K562 (cell line): Measurements from ENCODE around the gene CAMK1D. TPM values are rescaled to one million over a fixed set of nuclear protein-coding genes. Genes with fewer than 3 reads are reported as not detected.

Experiments used
- ATAC-seq: fragments of 200-7000 bp; cut with Tn5 transposase; 3 replicates; pipeline ENCODE4 v1.9.1; 2020; ENCODE audit warnings: moderate library complexity
- BruUV-seq: library from RNA; stranded (reverse); fragments of 400-500 nt; replicated peaks from 2 replicates; lab custom pipeline; 2021; lab: Mats Ljungman, UMichigan
- CTCF ChIA-PET: fragments of 300-600 bp; formaldehyde crosslinking; extraction: SDS; loops from one replicate; lab custom pipeline; 2021; ENCODE audit warnings: low intra/inter-chr PET ratio; lab: Yijun Ruan, JAX
- POLR2A ChIA-PET: fragments of 300-600, 350-650 bp; sonication (Branson Sonifier 250); formaldehyde crosslinking; extraction: SDS; loops from one replicate; lab custom pipeline; 2021; ENCODE audit warnings: antibody characterized with exemption, inconsistent platforms; lab: Yijun Ruan, JAX
- DNase-seq, 4 experiments: peaks; one replicate each; pipeline versions ENCODE4 v3.0.0 to v3.0.0-alpha.2; 2011 to 2018; ENCODE audit warnings: low spot score in 3 of 4, mixed read lengths in 3 of 4; ENCODE audit errors: extremely low read depth in 1 of 4
- FAIRE-seq: peaks from 2 replicates; lab custom pipeline; 2011; peaks lifted over from hg19 to GRCh38; lab: Jason Lieb, UNC
- H2AFZ ChIP-seq: 2 replicates; pipeline ENCODE4 v1.6.0; 2011; ENCODE audit warnings: low read depth, low read length, control low read depth, inconsistent platforms
- H3K27ac ChIP-seq: fragments of 200-600 bp; 3 replicates; pipeline ENCODE4 v1.8.0; 2011; ENCODE audit warnings: low read depth, mild to moderate bottlenecking, control low read depth, inconsistent platforms, low read length, moderate library complexity, mixed read lengths; ENCODE audit errors: extremely low read depth
- H3K27me3 ChIP-seq, 2 experiments: fragments of 300-600 bp in 1 of 2; 2 replicates in 1 of 2; 3 replicates in 1 of 2; pipeline versions ENCODE4 v1.6.0 to v1.8.0; 2011; ENCODE audit warnings: inconsistent platforms in 2 of 2, low read length in 2 of 2, mild to moderate bottlenecking in 1 of 2, mixed read lengths in 1 of 2, moderate library complexity in 1 of 2; ENCODE audit not compliant: control insufficient read depth in 2 of 2, insufficient read depth in 2 of 2
- H3K36me3 ChIP-seq: fragments of 300-600 bp; 3 replicates; pipeline ENCODE4 v1.8.0; 2011; ENCODE audit warnings: mild to moderate bottlenecking, low read length, inconsistent platforms; ENCODE audit not compliant: control insufficient read depth, insufficient read depth
- H3K4me1 ChIP-seq, 2 experiments: fragments of 200-600 bp in 1 of 2; replicated peaks in 1 of 2; 2 replicates in 1 of 2; 3 replicates in 1 of 2; pipeline versions ENCODE4 v1.5.1 to v1.8.0; 2011; ENCODE audit warnings: inconsistent platforms in 2 of 2, low read length in 2 of 2, mild to moderate bottlenecking in 1 of 2, mixed read lengths in 1 of 2, moderate library complexity in 1 of 2; ENCODE audit not compliant: control insufficient read depth in 2 of 2, insufficient read depth in 2 of 2
- H3K4me2 ChIP-seq: 2 replicates; pipeline ENCODE4 v1.6.1; 2011; ENCODE audit warnings: low read length, control low read depth, inconsistent platforms, mixed read lengths; ENCODE audit not compliant: insufficient read depth
- H3K4me3 ChIP-seq: fragments of 200-600 bp; sonication (generic), shearing (Covaris generic); 2 replicates; pipeline ENCODE4 v1.5.1; 2016; ENCODE audit warnings: control low read depth, inconsistent platforms
- H3K79me2 ChIP-seq: fragments of 200-600 bp; 3 replicates; pipeline ENCODE4 v1.8.0; 2011; ENCODE audit warnings: low read length, inconsistent platforms; ENCODE audit not compliant: control insufficient read depth, insufficient read depth
- H3K9ac ChIP-seq, 2 experiments: 2 replicates each; pipeline versions ENCODE4 v1.6.0 to v1.6.1; 2011; ENCODE audit warnings: low read depth in 2 of 2, low read length in 2 of 2, control low read depth in 1 of 2, inconsistent platforms in 1 of 2, mild to moderate bottlenecking in 1 of 2, mixed read lengths in 1 of 2; ENCODE audit not compliant: insufficient read depth in 1 of 2
- H3K9me1 ChIP-seq: one replicate; pipeline ENCODE4 v1.6.0; 2011; ENCODE audit warnings: inconsistent platforms, mild to moderate bottlenecking, low read length, moderate library complexity; ENCODE audit not compliant: control insufficient read depth, insufficient read depth
- H3K9me3 ChIP-seq: replicated peaks from 2 replicates; pipeline ENCODE4 v1.5.1; 2011; ENCODE audit warnings: low read depth, low read length, inconsistent platforms; ENCODE audit not compliant: control insufficient read depth, insufficient read depth
- H4K20me1 ChIP-seq: replicated peaks from 2 replicates; pipeline ENCODE4 v1.6.1; 2011; ENCODE audit warnings: low read length, inconsistent platforms, mixed read lengths; ENCODE audit not compliant: control insufficient read depth, insufficient read depth
- CSDE1 ChIP-seq, 2 experiments: fragments of 450-650 bp; IDR thresholded peaks; 2 replicates each; pipeline ENCODE4 v1.6.1; 2016; ENCODE audit warnings: mild to moderate bottlenecking in 1 of 2
- ETV1 ChIP-seq: fragments of 450-650 bp; conservative IDR thresholded peaks from 2 replicates; pipeline ENCODE4 v1.6.1; 2016; ENCODE audit warnings: missing genetic modification characterization, control low read depth, low read depth, missing compliant biosample characterization
- GATAD2B ChIP-seq: fragments of 450-650 bp; IDR thresholded peaks from 2 replicates; pipeline ENCODE4 v1.6.1; 2017; ENCODE audit warnings: mild to moderate bottlenecking, borderline replicate concordance
- MAZ ChIP-seq, 2 experiments: fragments of 450-650 bp in 1 of 2; sonication (generic) in 1 of 2; formaldehyde crosslinking; IDR thresholded peaks in 1 of 2; conservative IDR thresholded peaks in 1 of 2; 2 replicates each; pipeline versions ENCODE4 v1.4.0 to v1.5.0; 2020; ENCODE audit warnings: mild to moderate bottlenecking in 1 of 2, missing genetic modification reagents in 1 of 2
- NFIC ChIP-seq: fragments of 450-650 bp; IDR thresholded peaks from 2 replicates; pipeline ENCODE4 v1.6.1; 2017; ENCODE audit warnings: mild to moderate bottlenecking, inconsistent platforms
- NFYB ChIP-seq: IDR thresholded peaks from 2 replicates; pipeline ENCODE4 v1.6.1; 2011; ENCODE audit warnings: mild to moderate bottlenecking, moderate library complexity; ENCODE audit not compliant: insufficient read length; ENCODE audit errors: extremely low read depth
- RBM34 ChIP-seq: fragments of 200-400 bp; formaldehyde crosslinking; IDR thresholded peaks from 2 replicates; pipeline ENCODE4 v1.6.1; 2018; ENCODE audit warnings: low read length, borderline replicate concordance; ENCODE audit not compliant: insufficient read depth
- RCOR1 ChIP-seq, 2 experiments: IDR thresholded peaks; 2 replicates each; pipeline ENCODE4 v1.6.1; 2012; ENCODE audit warnings: low read depth in 2 of 2, low read length in 2 of 2, borderline replicate concordance in 1 of 2, improper control_type of control experiment in 1 of 2
- SUPT5H ChIP-seq: fragments of 450-650 bp; IDR thresholded peaks from 2 replicates; pipeline ENCODE4 v1.6.1; 2016
- TAF7 ChIP-seq: fragments of 450-650 bp; IDR thresholded peaks from 2 replicates; pipeline ENCODE4 v1.6.1; 2016; ENCODE audit warnings: missing genetic modification characterization, missing compliant biosample characterization
- ZBTB17 ChIP-seq: fragments of 450-650 bp; formaldehyde crosslinking; IDR thresholded peaks from 2 replicates; pipeline ENCODE4 v1.4.0; 2020; ENCODE audit warnings: mild to moderate bottlenecking
- ZNF41 ChIP-seq: fragments of 250-450 bp; sonication (Bioruptor Pico); conservative IDR thresholded peaks from 2 replicates; pipeline ENCODE4 v1.4.0; 2020; ENCODE audit warnings: mild to moderate bottlenecking
- WGBS: fragments of 100-300 bp; shearing (Covaris generic); methylation state at CpG from one replicate; pipeline ENCODE4 v1.1.6; 2016; ENCODE audit warnings: low coverage, mixed read lengths; ENCODE audit not compliant: insufficient coverage; ENCODE audit errors: missing lambda C conversion rate; 5-methylcytosine and 5-hydroxymethylcytosine counted together
- in situ Hi-C: fragments of 300-500 bp; cut with MboI; formaldehyde crosslinking; loops from 4 replicates; pipeline ENCODE4 v1.15.0; 2018; ENCODE audit warnings: inconsistent platforms, mixed read lengths
- intact Hi-C: fragments of 100-400 bp; cut with micrococcal nuclease; formaldehyde crosslinking; loops from 2 replicates; pipeline ENCODE4 v1.14.2; 2022
- microRNA counts: library from miRNA; unstranded; fragments of <30 nt; microRNA quantifications from one replicate; lab custom pipeline; 2016
- microRNA-seq: library from miRNA; unstranded; fragments of <30 nt; microRNA quantifications from one replicate; pipeline ENCODE4, GENCODE V29; 2018; ENCODE audit warnings: borderline microRNAs expressed
- polyA plus RNA-seq, 8 experiments: library from polyadenylated mRNA; depleted of rRNA in 4 of 8; stranded (reverse) in 5 of 8; unstranded in 3 of 8; fragments of >200 nt; fragmentation: Nextera tagmentation in 2 of 8; fragmentation: Illumina TruSeq in 1 of 8; extraction: Ambion mirVana in 2 of 8; extraction: Trizol in 1 of 8; gene quantifications; 2 replicates each; pipeline versions ENCODE4 v1.2.1 to v1.2.3, GENCODE V29; 2011 to 2014; ENCODE audit warnings: inconsistent platforms in 1 of 8, missing spikeins in 1 of 8
- small RNA-seq: library from RNA; depleted of rRNA; stranded (forward); fragments of <200 nt; gene quantifications from one replicate; pipeline ENCODE3, GENCODE V24; 2014
- total RNA-seq, 7 experiments: library from RNA; depleted of rRNA in 6 of 7; stranded (reverse); fragments of >200 nt in 6 of 7; fragmentation: Illumina TruSeq in 2 of 7; extraction: Trizol in 2 of 7; gene quantifications; 2 replicates each; pipeline versions ENCODE4 v1.2.1 to v1.2.3, GENCODE V29; 2011 to 2021; ENCODE audit warnings: low replicate concordance in 1 of 7
- TF ChIP-seq, protein P1 (sequence below): fragments of 250-450 bp; sonication (Bioruptor Pico); IDR thresholded peaks from 2 replicates; pipeline ENCODE4 v1.5.0; 2022; ENCODE audit warnings: mild to moderate bottlenecking

The CAMK1D gene
- total and polyA plus RNA-seq, 9 of the 15 experiments (the other 6 are each of a cell fraction or from before 2014, with no cell fraction given): 0.12 to 0.24 (median 0.20) TPM; not detected in 5

GRCh38 chr10:12880423-12880822, 531.1 kb downstream of the CAMK1D start (continued):
- TF ChIP-seq, protein P1, sequence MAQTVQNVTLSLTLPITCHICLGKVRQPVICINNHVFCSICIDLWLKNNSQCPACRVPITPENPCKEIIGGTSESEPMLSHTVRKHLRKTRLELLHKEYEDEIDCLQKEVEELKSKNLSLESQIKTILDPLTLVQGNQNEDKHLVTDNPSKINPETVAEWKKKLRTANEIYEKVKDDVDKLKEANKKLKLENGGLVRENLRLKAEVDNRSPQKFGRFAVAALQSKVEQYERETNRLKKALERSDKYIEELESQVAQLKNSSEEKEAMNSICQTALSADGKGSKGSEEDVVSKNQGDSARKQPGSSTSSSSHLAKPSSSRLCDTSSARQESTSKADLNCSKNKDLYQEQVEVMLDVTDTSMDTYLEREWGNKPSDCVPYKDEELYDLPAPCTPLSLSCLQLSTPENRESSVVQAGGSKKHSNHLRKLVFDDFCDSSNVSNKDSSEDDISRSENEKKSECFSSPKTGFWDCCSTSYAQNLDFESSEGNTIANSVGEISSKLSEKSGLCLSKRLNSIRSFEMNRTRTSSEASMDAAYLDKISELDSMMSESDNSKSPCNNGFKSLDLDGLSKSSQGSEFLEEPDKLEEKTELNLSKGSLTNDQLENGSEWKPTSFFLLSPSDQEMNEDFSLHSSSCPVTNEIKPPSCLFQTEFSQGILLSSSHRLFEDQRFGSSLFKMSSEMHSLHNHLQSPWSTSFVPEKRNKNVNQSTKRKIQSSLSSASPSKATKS (CRISPR knock-in tag): no peak
- TF ChIP-seq RCOR1 (IDR thresholded peaks at IDR 0.05; ENCODE audit: borderline replicate concordance in 1 of 2, low read depth in 2 of 2, low read length in 2 of 2) (no peak), RBM34 (no peak), NFIC (no peak), SUPT5H (no peak), ETV1 (tag) (no peak), ZNF41 (CRISPR knock-in tag) (no peak)

DNA sequence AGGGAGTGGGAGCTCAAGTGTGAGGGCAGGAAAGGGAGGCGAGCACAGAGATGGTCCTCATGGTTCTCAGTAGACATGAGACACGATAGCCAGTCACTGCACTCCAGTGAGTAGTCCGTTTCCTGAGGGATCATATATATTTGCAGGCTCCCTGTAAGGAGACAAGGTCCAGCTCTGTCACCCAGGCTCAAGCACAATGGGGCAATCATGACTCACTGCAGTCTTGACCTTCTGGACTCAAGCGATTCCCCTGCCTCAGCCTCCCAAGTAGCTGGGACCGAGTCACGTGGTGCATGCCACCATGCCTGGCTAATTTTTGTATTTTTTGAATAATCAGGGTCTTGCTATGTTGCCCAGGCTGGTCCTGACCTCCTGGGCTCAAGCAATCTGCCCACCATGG, 535.5 kb downstream of the CAMK1D start:
- POLR2A ChIA-PET: no interaction called here
- WGBS: 0% methylated on average over 6 of the region's 6 CpGs
- no peak overlapping the region for H3K9ac ChIP-seq
- no TSS peak for BruUV-seq
- no peak overlapping the region for H3K4me3 ChIP-seq
- no peak overlapping the region for H3K27ac ChIP-seq
- ATAC-seq (no peak), DNase-seq (no peak), FAIRE-seq (no peak)
- no peak overlapping the region for H2AFZ ChIP-seq
- TF ChIP-seq NFYB: no peak
- no peak for TF ChIP-seq GATAD2B
- no peak for TF ChIP-seq CSDE1 (IDR thresholded peaks at IDR 0.05)
- no peak for TF ChIP-seq TAF7 (tag)
- no peak for TF ChIP-seq ZBTB17 (CRISPR knock-in tag)
- TF ChIP-seq MAZ (CRISPR knock-in tag; conservative IDR thresholded peaks at IDR 0.05 in 1 of 2, IDR thresholded peaks at IDR 0.05 in 1 of 2): no peak
- H3K9me1 ChIP-seq: no peaks in the 10 kb centered on the region
- CTCF ChIA-PET: no interaction called here
- H3K4me1 ChIP-seq: no peaks in the 10 kb centered on the region
- intact Hi-C loops (no loop called here), in situ Hi-C loops (no loop called here)
- H3K4me2 ChIP-seq: no peak overlapping the region
- no peaks in the 10 kb centered on the region for H3K36me3 ChIP-seq
- no peaks in the 10 kb centered on the region for H3K27me3 ChIP-seq
- H3K79me2 ChIP-seq: no peaks in the 10 kb centered on the region
- H4K20me1 ChIP-seq: no peaks in the 10 kb centered on the region
- H3K9me3 ChIP-seq: no peaks in the 10 kb centered on the region

MicroRNAs encoded within 50 kb of the gene (microRNA counts, 767-probe panel; counts per million panel counts)
- 1,651 counts per million, percentile 41 among the panel's probes with 10 or more counts for microRNA hsa-miR-548q (lab: Ali Mortazavi, UCI)

Small RNA genes within 50 kb of the gene (microRNA-seq; reads per million reads assigned to microRNA genes)
- not detected for gene MIR4480
- gene MIR4481: not detected
- not detected for gene MIR548Q

Small RNA genes within 50 kb of the gene (small RNA-seq; reads per million reads assigned to genes)
- gene MIR4480: not detected
- not detected for gene MIR548Q
- gene RF00279: not detected
- not detected for gene RN7SL198P
- gene RNU6ATAC39P: not detected

Other genes with a start within 250 kb of the CAMK1D start
- 1.8 TPM in 2 replicates for gene SEC61A2, start 219.9 kb upstream of the CAMK1D start, total RNA-seq (2014; rRNA removed)
- gene SEC61A2, start 219.9 kb upstream of the CAMK1D start, total RNA-seq (2014; rRNA removed; fragmentation: Illumina TruSeq; extraction: Trizol): 3.3 and 3.6 TPM in 2 replicates
- gene SEC61A2, start 219.9 kb upstream of the CAMK1D start, total RNA-seq (2015; rRNA removed; fragmentation: Illumina TruSeq; extraction: Trizol): 3.1 and 6.2 TPM in 2 replicates
- gene SEC61A2, start 219.9 kb upstream of the CAMK1D start, total RNA-seq (2021): 4.1 and 4.6 TPM in 2 replicates
- gene SEC61A2, start 219.9 kb upstream of the CAMK1D start, polyA plus RNA-seq (2011; rRNA removed): 9.7 and 10.2 TPM in 2 replicates
- 3.7 and 3.9 TPM in 2 replicates for gene SEC61A2, start 219.9 kb upstream of the CAMK1D start, polyA plus RNA-seq (2014; fragmentation: Illumina TruSeq; extraction: Trizol)
- 1 to 10 TPM; 1.2 to 1.4 TPM for gene SEC61A2, start 219.9 kb upstream of the CAMK1D start, polyA plus RNA-seq (2014; fragmentation: Nextera tagmentation; extraction: Ambion mirVana)
- gene SEC61A2, start 219.9 kb upstream of the CAMK1D start, polyA plus RNA-seq (2014; rRNA removed): 4.0 and 4.9 TPM in 2 replicates
- gene NUDT5, start 153.7 kb upstream of the CAMK1D start, total RNA-seq (2014; rRNA removed): 81.8 and 87.7 TPM in 2 replicates
- 190 and 194 TPM in 2 replicates for gene NUDT5, start 153.7 kb upstream of the CAMK1D start, total RNA-seq (2014; rRNA removed; fragmentation: Illumina TruSeq; extraction: Trizol)
- gene NUDT5, start 153.7 kb upstream of the CAMK1D start, total RNA-seq (2015; rRNA removed; fragmentation: Illumina TruSeq; extraction: Trizol): 200 and 201 TPM in 2 replicates
- 124 and 136 TPM in 2 replicates for gene NUDT5, start 153.7 kb upstream of the CAMK1D start, total RNA-seq (2021)
- gene NUDT5, start 153.7 kb upstream of the CAMK1D start, polyA plus RNA-seq (2011; rRNA removed): 149 and 186 TPM in 2 replicates
- gene NUDT5, start 153.7 kb upstream of the CAMK1D start, polyA plus RNA-seq (2014; fragmentation: Illumina TruSeq; extraction: Trizol): 137 and 155 TPM in 2 replicates
- 100 to 1,000 TPM; 400 to 422 TPM for gene NUDT5, start 153.7 kb upstream of the CAMK1D start, polyA plus RNA-seq (2014; fragmentation: Nextera tagmentation; extraction: Ambion mirVana)
- 129 and 136 TPM in 2 replicates for gene NUDT5, start 153.7 kb upstream of the CAMK1D start, polyA plus RNA-seq (2014; rRNA removed)
- 156 and 190 TPM in 2 replicates for gene CDC123, start 153.4 kb upstream of the CAMK1D start, total RNA-seq (2014; rRNA removed)
- gene CDC123, start 153.4 kb upstream of the CAMK1D start, total RNA-seq (2014; rRNA removed; fragmentation: Illumina TruSeq; extraction: Trizol): 210 and 226 TPM in 2 replicates
- 200 and 203 TPM in 2 replicates for gene CDC123, start 153.4 kb upstream of the CAMK1D start, total RNA-seq (2015; rRNA removed; fragmentation: Illumina TruSeq; extraction: Trizol)
- 135 and 137 TPM in 2 replicates for gene CDC123, start 153.4 kb upstream of the CAMK1D start, total RNA-seq (2021)
- 143 and 175 TPM in 2 replicates for gene CDC123, start 153.4 kb upstream of the CAMK1D start, polyA plus RNA-seq (2011; rRNA removed)
- 288 and 297 TPM in 2 replicates for gene CDC123, start 153.4 kb upstream of the CAMK1D start, polyA plus RNA-seq (2014; fragmentation: Illumina TruSeq; extraction: Trizol)
- gene CDC123, start 153.4 kb upstream of the CAMK1D start, polyA plus RNA-seq (2014; fragmentation: Nextera tagmentation; extraction: Ambion mirVana): 100 to 1,000 TPM; 153 to 223 TPM
- gene CDC123, start 153.4 kb upstream of the CAMK1D start, polyA plus RNA-seq (2014; rRNA removed): 145 TPM in 2 replicates